Measurements from ENCODE around the gene DDX11.
"Not testable (repeated sequence)": the region's sequence is repeated elsewhere in the genome, so short reads cannot be mapped to it uniquely, and the experiment has no call there.

DDX11 gene

DNA sequence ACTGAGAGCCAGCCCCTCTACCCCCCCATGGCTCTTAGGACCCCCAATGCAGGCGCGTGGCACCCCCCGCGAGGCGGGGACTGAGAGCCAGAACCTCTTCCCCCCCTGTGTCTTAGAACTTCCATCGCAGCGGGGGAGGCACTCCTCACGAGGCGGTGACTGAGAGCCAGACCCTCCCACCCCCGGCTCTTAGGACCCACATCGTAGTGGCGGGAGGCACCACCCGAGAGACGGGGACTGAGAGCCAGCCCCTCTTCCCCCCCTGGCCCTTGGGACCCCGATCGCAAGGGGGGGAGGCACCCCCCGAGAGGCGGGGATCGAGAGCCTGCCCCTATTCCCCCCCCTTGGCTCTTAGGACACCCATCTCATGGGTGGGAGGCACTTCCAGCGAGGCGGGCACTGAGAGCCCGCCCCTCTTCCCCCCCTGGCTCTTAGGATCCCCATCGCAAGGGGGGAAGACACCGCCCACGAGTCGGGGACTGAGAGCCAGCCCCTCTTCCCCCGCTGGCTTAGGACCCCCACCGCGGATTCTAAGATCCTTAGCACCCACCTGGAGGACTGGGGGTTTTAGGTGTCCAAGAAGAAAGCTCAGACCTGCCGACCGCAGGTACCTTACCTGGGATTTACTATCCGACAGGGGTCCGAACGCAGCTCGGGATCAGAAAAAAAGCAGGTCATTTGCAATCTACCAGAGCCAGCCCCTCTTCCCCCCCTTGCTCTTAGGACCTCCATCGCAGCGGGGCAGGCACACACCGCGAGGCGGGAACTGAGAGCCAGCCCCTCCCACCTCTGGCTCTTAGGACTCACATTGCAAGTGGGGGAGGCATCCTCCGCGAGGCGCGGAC lies 44.9 kb downstream of the DDX11 start:
- no peak for FAIRE-seq
- TF ChIP-seq POLR2A (IDR thresholded peaks at IDR 0.05; ENCODE audit: low read depth, low read length), result no peak
- no peak for TF ChIP-seq POLR2AphosphoS5 (IDR thresholded peaks at IDR 0.05; ENCODE audit: low read depth, low read length)
- TF ChIP-seq TAF1 (IDR thresholded peaks at IDR 0.05; ENCODE audit: borderline replicate concordance, low read depth, low read length), result no peak
- DNase-seq (ENCODE audit: insufficient read length), result peak; percentile 40

DNA sequence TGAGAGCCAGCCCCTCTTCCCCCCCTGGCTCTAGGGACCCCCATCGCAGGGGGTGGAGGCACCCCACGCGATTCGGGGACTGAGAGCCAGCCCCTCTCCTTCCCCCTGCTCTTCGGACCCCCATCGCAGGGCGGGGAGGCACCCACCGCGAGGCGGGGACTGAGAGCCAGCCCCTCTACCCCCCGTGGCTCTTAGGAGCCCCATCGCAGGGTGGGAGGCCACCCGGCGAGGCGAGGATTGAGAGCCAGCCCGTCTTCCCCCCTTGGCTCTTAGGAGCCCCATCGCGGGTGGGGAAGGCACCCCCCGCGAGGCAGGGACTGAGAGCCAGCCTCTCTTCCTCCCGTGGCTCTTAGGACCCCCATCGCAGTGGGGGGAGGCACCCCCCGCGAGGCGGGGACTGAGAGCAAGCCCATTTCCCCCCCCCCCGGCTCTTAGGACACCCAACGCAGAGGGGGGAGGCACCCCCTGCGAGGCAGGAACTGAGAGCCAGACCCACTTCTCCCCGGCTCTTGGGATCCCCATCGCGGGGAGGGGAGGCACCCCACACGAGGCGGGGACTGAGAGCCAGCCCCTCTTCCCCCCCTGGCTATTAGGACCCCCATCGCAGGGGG lies 45.6 kb downstream of the DDX11 start:
- no peak for DNase-seq (ENCODE audit: insufficient read length)
- FAIRE-seq, result no peak
- TF ChIP-seq POLR2A (IDR thresholded peaks at IDR 0.05; ENCODE audit: low read depth, low read length), result no peak
- TF ChIP-seq TAF1 (IDR thresholded peaks at IDR 0.05; ENCODE audit: borderline replicate concordance, low read depth, low read length), result no peak
- no peak for TF ChIP-seq POLR2AphosphoS5 (IDR thresholded peaks at IDR 0.05; ENCODE audit: low read depth, low read length)

DNA sequence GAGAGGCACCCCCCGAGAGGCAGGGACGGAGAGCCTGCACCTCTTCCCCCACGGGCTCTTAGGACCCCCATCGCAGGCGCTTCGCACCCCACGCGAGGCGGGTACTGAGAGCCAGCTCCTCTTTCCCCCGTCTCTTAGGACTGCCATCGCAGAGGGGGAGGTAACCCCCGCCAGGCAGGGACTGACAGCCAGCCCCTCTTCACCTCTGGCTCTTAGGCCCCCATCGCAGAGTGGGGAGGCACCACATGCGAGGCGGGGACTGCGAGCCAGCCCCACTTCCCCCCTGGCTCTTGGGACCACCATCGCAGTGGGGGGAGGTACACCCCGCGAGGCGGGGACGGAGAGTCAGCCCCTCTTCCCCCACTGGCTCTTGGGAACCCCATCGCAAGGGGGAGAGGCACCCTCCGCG lies 46.1 kb downstream of the DDX11 start:
- no peak for TF ChIP-seq POLR2A (IDR thresholded peaks at IDR 0.05; ENCODE audit: low read depth, low read length)
- TF ChIP-seq TAF1 (IDR thresholded peaks at IDR 0.05; ENCODE audit: borderline replicate concordance, low read depth, low read length), result no peak
- no peak for TF ChIP-seq POLR2AphosphoS5 (IDR thresholded peaks at IDR 0.05; ENCODE audit: low read depth, low read length)
- no peak for FAIRE-seq
- no peak for DNase-seq (ENCODE audit: insufficient read length)

DNA sequence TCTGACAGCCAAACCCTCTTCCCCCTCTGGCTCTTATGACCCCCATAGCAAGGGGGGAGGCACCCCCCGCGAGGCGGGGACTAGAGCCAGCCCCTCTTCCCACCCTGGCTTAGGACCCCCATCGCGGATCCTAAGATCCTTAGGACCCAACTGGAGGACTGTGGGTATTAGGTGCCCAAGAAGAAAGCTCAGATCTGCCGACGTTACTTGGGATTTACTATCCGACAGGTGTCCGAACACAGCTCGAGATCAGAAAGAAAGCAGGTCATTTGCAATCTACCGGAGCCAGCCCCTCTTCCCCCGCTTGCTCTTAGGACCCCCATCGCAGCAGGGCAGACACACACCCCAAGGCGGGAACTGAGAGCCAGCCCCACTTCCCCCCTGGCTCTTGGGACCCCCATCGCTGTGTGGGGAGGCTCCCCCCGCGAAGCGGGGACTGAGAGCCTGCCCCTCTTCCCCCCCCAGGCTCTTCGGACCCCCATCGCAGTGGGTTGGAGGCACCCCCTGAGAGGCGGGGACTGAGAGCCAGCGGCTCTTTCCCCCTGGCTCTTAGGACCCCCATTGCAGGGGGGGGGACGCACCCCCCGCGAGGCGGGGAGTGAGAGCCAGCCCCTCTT lies 46.8 kb downstream of the DDX11 start:
- no peak for TF ChIP-seq POLR2A (IDR thresholded peaks at IDR 0.05; ENCODE audit: low read depth, low read length)
- no peak for TF ChIP-seq TAF1 (IDR thresholded peaks at IDR 0.05; ENCODE audit: borderline replicate concordance, low read depth, low read length)
- TF ChIP-seq POLR2AphosphoS5 (IDR thresholded peaks at IDR 0.05; ENCODE audit: low read depth, low read length), result no peak
- FAIRE-seq (no peak), DNase-seq (ENCODE audit: insufficient read length) (no peak)

DNA sequence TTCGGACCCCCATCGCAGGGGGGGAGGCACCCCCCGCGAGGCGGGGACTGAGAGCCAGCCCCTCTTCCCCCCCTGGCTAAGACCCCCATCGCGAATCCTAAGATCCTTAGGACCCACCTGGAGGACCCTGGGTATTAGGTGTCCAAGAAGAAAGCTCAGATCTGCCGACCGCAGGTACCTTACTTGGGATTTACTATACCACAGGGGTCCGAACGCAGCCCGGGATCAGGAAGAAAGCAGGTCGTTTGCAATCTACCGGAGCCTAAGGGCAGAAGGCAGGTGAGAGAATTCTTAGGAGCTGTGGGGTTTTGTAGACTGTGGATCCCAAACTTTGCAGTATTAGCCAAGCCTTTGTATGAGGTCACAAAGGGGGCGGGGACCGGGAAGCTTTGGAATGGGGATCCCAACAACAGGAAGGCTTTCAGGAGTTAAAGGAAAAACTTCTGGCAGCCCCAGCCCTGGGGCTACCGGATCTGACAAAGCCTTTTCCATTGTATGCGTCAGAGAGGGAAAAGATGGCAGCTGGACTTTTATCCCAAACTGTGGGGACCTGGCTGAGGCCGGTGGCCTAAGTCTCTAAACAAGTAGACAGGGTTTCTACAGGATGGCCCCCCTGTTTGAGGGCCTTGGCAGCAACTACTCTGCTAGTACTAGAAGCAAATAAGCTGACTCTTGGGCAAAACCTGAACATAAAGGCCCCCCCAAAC lies 47.5 kb downstream of the DDX11 start:
- not testable (repeated sequence) for FAIRE-seq; DNase-seq (ENCODE audit: insufficient read length)

DNA sequence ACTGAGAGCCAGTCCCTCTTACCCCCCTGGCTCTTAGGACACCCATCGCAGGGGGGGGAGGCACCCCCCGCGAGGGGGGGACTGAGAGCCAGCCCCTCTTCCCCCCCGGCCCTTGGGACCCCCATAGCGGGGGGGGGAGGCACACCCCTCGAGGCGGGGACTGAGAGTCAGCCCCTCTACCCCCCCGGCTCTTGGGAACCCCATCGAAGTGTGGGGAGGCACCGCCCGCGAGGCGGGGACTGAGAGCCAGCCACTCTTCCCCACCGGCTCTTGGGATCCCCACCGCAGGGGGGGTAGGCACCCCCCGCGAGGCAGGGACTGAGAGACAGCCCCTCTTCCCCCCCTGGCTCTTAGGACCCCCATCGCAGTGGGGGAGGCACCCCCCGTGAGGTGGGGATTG lies 48.8 kb downstream of the DDX11 start:
- DNase-seq (ENCODE audit: insufficient read length) (no peak), FAIRE-seq (no peak)
- TF ChIP-seq POLR2AphosphoS5 (IDR thresholded peaks at IDR 0.05; ENCODE audit: low read depth, low read length), result no peak
- TF ChIP-seq TAF1 (IDR thresholded peaks at IDR 0.05; ENCODE audit: borderline replicate concordance, low read depth, low read length), result no peak
- TF ChIP-seq POLR2A (IDR thresholded peaks at IDR 0.05; ENCODE audit: low read depth, low read length), result no peak

DNA sequence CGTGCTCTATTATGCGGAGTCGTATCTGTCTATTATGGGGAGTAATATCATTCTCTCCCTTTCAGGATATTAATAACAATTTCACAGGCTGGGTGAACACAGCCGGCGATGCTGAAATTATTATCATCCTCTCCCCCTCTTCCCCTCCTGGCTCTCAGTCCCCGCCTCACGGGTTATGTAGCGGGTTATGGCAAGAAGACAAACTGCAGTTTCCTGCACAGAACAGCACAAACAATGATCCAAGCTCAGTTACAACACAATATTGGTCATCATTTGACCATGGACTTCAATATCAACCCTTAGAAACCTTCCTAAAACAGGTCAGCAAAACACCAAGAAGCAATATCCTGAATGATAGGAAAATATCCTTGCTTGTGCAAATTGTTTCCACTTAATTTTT lies 50.5 kb downstream of the DDX11 start:
- not testable (repeated sequence) for DNase-seq (ENCODE audit: insufficient read length); FAIRE-seq

DNA sequence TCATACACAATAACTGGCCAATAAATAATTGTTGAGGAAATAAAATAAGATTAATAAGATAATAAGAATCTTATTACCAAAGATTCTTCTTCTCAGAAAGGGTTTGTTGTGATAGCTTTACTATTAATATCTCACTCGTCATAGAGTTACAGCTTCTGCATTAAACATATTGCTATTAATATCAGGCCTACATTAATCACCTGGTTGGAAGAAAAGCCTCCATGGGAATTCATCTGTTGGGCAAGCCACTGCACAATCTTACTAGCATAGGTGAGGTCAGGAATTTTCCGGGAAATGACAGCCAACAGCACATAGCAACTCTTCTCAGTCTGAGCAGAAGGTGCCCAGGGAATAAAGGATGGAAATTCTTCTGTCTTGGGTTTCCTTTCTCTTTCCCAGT lies 51.5 kb downstream of the DDX11 start:
- not testable (repeated sequence) for FAIRE-seq; DNase-seq (ENCODE audit: insufficient read length)

DNA sequence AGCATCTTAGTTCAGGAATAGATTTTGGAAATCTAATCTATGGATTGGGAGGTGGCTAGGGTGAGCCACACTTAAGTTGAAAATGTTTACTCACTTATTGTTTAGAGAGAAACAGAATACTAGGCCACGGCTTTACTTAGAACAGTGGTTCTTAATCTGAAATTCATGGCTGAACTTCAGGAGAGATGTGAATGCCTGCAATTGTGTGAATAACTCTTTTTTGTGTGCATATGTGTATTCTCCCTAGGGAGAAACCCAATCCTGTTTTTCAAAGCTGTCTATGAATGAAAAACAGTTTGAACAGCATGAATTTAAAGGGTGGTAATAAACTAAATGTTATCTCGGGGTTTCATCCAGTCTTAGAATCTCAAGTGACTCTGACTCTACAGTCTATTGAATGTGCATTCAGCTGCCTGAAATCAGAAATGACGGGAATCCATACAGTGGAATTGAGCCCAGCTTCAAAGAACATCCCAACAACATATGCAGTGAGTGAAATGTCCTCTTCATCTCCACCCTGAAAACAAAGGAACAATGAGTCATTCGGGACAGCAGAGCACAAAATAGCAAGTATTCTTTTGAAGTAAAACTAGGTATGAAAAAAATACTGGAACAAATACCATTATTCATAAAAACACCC lies 53.7 kb downstream of the DDX11 start:
- not testable (repeated sequence) for DNase-seq (ENCODE audit: insufficient read length); FAIRE-seq

DNA sequence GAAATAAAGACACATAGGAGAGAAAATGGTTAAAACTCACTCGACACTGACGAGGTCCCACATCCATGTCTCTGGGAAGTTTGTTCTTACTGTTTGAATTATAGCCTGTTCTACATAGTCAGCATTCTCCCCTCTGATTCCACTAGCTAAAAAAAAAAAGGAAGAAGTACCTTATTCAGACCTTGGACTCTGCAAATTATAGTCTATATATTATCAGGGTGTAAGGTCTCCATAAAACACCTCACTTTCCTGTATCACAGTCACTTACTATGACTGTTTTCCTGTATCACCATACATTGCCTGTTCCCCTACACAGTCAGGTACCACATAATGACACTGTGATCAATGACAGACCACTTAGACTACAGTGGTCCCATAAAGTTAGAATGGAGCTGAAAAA lies 62.9 kb downstream of the DDX11 start:
- DNase-seq (ENCODE audit: insufficient read length); FAIRE-seq: not testable (repeated sequence)

DNA sequence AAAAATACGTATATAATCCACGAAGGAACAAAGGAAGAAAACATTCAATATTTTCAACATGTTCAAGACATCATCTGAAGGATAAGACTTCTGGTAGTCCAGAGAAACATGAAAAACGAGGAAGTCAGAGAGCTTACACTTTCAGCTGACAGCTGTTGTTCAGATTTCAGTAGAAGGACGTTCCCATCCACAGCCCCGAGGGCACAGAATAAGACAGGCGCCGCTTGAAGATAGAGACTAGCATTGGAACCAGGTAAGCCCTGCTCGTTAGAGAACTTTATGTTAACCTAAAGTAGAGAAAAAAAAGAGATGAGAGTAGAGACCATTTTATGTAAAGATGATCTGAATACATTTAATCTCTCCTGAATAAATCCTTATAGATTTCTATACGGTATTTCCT lies 71.1 kb downstream of the DDX11 start:
- not testable (repeated sequence) for DNase-seq (ENCODE audit: insufficient read length); FAIRE-seq

DNA sequence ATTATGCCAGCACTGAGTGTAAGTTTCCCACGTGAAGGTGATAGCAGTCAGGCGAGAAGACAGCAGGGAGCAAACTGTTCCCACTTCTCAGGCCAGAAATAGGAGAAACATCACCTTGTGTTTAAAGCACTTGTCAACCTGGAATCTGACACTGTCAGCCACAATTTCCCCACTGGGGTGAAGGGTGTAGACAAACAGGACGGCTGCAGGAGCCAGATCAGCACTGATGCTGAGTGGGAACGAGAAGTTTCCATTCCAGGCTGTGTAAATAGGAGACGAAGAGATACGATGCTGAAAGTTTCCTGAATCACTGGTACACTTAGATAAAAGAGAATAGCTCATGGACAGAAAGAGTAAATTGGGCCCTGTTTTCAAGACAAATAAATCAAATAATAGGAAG lies 71.6 kb downstream of the DDX11 start:
- DNase-seq (ENCODE audit: insufficient read length); FAIRE-seq: not testable (repeated sequence)

DNA sequence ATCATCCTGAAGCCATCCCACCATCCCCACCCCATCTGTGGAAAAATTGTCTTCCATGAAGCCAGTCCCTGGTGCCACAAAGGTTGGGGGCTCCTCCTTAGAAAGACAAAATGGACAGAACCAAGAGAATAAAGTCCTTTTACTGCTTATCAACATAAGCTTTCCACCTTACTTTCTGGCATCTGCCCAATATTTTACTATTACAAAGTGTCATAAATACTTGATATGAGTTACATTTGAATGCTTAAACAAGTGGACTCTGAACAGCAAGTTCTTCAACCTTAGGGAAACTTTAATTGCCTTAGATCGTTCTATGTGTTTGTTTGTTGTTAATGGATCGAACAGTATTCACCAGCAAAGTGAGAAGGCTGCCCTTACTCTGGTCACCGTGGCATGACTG lies 73.8 kb downstream of the DDX11 start:
- peak; percentile 5 for FAIRE-seq
- DNase-seq (ENCODE audit: insufficient read length), result not testable (repeated sequence)

DNA sequence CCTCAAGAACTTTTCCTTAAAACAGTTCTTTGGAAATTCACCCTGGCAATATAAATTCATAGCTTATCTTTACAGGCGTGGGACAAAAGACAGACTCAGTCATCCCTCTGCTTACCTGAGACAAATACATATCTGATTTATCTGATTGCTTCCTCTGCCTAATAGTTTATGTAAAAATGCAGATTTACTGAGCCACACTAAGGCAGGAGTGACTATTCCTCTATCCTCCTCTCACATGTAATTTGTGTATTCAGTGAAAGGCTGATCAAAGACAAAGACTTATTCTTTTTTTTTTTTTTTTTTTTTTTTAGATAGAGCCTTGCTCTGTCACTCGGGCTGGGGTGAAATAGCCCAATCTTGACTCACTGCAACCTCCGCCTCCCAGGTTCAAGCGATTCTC lies 77.1 kb downstream of the DDX11 start:
- not testable (repeated sequence) for DNase-seq (ENCODE audit: insufficient read length); FAIRE-seq

Measured in GM12892 (cell line).